K562 (cell line): ENCODE data around the gene DNAH9.

Experiments used
- BCLAF1 ChIP-seq, 2 experiments: fragments of 450-650 bp in 1 of 2; IDR thresholded peaks; 2 replicates each; pipeline ENCODE4 v1.6.1; 2011 to 2017; ENCODE audit warnings: low read depth in 2 of 2, antibody characterized with exemption in 1 of 2, borderline replicate concordance in 1 of 2, low read length in 1 of 2, mild to moderate bottlenecking in 1 of 2, mixed read lengths in 1 of 2; ENCODE audit not compliant: control insufficient read depth in 1 of 2
- ESRRA ChIP-seq: fragments of 450-650 bp; IDR thresholded peaks from 2 replicates; pipeline ENCODE4 v1.6.1; 2014; ENCODE audit warnings: low read depth, mild to moderate bottlenecking, moderate library complexity, borderline replicate concordance
- FOXP4 ChIP-seq: sonication (generic); formaldehyde crosslinking; IDR thresholded peaks from 2 replicates; pipeline ENCODE4 v1.8.0; 2022; ENCODE audit warnings: mild to moderate bottlenecking, missing genetic modification reagents, borderline replicate concordance
- HNRNPLL ChIP-seq: fragments of 200-400 bp; formaldehyde crosslinking; IDR thresholded peaks from 2 replicates; pipeline ENCODE4 v1.6.1; 2017; ENCODE audit warnings: low read length, low read depth, mild to moderate bottlenecking; ENCODE audit not compliant: poor library complexity, severe bottlenecking
- MTF1 ChIP-seq: fragments of 250-450 bp; sonication (Bioruptor Pico); IDR thresholded peaks from 2 replicates; pipeline ENCODE4 v1.9.0; 2021; ENCODE audit warnings: moderate library complexity, mild to moderate bottlenecking, inconsistent platforms, borderline replicate concordance
- POLR2A ChIP-seq: fragments of 450-650 bp; conservative IDR thresholded peaks from 2 replicates; pipeline ENCODE4 v1.6.1; 2016
- POLR2AphosphoS5 ChIP-seq: IDR thresholded peaks from 2 replicates; pipeline ENCODE4 v1.6.1; 2011; ENCODE audit warnings: mild to moderate bottlenecking, low read depth, low read length, moderate library complexity; ENCODE audit not compliant: control insufficient read depth, insufficient read depth
- STAT5B ChIP-seq: fragments of 250-450 bp; sonication (Bioruptor Pico); IDR thresholded peaks from 2 replicates; pipeline ENCODE4 v1.8.0; 2021; ENCODE audit warnings: mild to moderate bottlenecking, inconsistent platforms

- no peak for TF ChIP-seq MTF1 (CRISPR knock-in tag)
- no peak for TF ChIP-seq ESRRA
- TF ChIP-seq BCLAF1 (IDR thresholded peaks at IDR 0.05; ENCODE audit: borderline replicate concordance in 1 of 2, control insufficient read depth in 1 of 2, low read depth in 2 of 2, low read length in 1 of 2), result no peak
- no peak for TF ChIP-seq POLR2A
- no peak for TF ChIP-seq STAT5B
- no peak for TF ChIP-seq FOXP4 (CRISPR knock-in tag)
- TF ChIP-seq HNRNPLL, result no peak
- TF ChIP-seq POLR2AphosphoS5, result no peak
Observed at GRCh38 chr17:11682646-11683045, 84.4 kb downstream of the DNAH9 start.
